A549 treated with RU486 at 1 μM for 4 hours (cell line): Measurements from ENCODE around the gene TUBB1. TPM values are rescaled to one million over a fixed set of nuclear protein-coding genes. Genes with fewer than 3 reads are reported as not detected.

Experiments used
- total RNA-seq: library from RNA; stranded (reverse); fragments of 200-300 nt; extraction: Qiagen RNA extraction; gene quantifications from 5 replicates; pipeline ENCODE4 v1.2.3, GENCODE V29; 2022; ENCODE audit warnings: low read depth

Gene TUBB1
- not detected in 5 replicates for total RNA-seq

DNA sequence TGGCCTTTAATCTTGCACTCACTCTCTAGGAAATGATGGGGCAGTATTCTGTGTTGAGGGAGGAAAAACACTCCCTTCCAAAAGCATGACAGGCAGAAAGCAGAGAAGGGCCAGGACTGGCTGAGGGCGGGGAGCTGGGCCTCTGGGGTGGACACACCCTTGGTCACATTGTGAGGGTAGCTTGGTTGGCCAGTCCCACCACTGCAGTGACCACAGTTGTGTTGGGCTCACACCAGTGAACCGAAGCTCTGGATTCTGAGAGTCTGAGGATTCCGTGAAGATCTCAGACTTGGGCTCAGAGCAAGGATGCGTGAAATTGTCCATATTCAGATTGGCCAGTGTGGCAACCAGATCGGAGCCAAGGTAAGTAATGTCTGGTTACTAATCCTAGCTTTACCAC lies at the start of gene TUBB1:
Gene TUBB1, plus strand, starts transcription at position 213 of the 400 bp plus-strand sequence. Its CDS starts 94 bp downstream, at position 307.

GRCh38 chr20:58980711-58981627 lies 38.3 kb upstream of the TUBB1 start, which contains the start of gene NELFCD:
Gene NELFCD, plus strand, starts transcription at chr20:58981256. Its CDS starts 54 bp downstream, at chr20:58981310.

GRCh38 chr20:59006864-59007664 lies 12.2 kb upstream of the TUBB1 start, which contains the start of gene CTSZ:
Gene CTSZ, minus strand, starts transcription at chr20:59007254. Its CDS starts 126 bp downstream, at chr20:59007128.

DNA sequence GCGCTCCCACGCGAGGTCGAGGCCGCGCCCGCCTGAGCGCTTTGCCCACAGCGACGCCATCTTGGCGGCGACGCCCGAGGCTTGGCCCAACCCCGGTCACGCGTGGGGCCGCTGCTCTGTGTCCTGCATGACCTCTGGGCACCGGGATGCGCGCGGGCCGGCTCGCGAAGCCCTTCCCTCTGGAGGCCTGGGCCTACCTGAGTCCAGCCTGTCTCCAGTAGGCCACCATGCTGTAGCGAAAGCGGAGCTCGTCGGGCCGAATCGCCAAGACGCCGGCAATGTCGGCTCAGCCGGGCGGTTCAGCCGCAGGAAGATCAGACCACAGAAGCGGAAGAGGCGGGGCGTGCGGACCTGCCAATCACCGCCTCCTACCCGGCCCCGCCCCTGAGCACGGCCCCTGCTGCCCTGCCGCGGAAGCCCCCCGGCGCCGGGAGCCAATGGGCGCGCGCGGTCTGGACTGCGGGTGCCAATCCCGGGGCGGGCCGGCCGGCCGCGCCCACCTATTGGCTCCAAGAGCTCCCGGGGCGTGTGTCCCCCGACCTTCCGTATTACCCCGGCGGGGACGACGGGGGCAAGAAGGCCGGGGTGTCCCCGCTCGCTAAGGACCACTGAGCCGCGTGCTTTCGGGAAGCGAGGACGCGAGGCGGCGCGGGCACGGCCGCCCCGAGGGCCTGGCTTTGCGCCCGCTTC lies 12.9 kb downstream of the TUBB1 start, which contains the start of gene ATP5F1E:
Gene ATP5F1E, minus strand, starts transcription at position 313 of the 690 bp plus-strand sequence. Its CDS starts 84 bp downstream, at position 229.

GRCh38 chr20:59042151-59042795 lies 23.0 kb downstream of the TUBB1 start, which contains the start of gene PRELID3B:
Gene PRELID3B, minus strand, starts transcription at chr20:59042786. Its CDS starts 56 bp downstream, at chr20:59042730.

Other genes starting within 250 kb of the TUBB1 start
- not detected in 5 replicates for gene GNAS-AS1, start 168.5 kb upstream of the TUBB1 start, total RNA-seq
- gene GNAS, start 166.7 kb upstream of the TUBB1 start, total RNA-seq: 663 to 767 TPM (median 716 TPM) in 5 replicates
- gene NELFCD, start 38.2 kb upstream of the TUBB1 start, total RNA-seq: 44.0 to 49.7 TPM (median 47.4 TPM) in 5 replicates
- 148 to 192 TPM (median 181 TPM) in 5 replicates for gene CTSZ, start 12.2 kb upstream of the TUBB1 start, total RNA-seq
- 88.3 to 146 TPM (median 103 TPM) in 5 replicates for gene ATP5F1E, start 12.9 kb downstream of the TUBB1 start, total RNA-seq
- 50.6 to 81.4 TPM (median 59.9 TPM) in 5 replicates for gene PRELID3B, start 23.4 kb downstream of the TUBB1 start, total RNA-seq
- not detected in 5 replicates for gene ZNF831, start 144.4 kb downstream of the TUBB1 start, total RNA-seq